ENCODE results near the gene MRPL55.

Gene MRPL55

DNA sequence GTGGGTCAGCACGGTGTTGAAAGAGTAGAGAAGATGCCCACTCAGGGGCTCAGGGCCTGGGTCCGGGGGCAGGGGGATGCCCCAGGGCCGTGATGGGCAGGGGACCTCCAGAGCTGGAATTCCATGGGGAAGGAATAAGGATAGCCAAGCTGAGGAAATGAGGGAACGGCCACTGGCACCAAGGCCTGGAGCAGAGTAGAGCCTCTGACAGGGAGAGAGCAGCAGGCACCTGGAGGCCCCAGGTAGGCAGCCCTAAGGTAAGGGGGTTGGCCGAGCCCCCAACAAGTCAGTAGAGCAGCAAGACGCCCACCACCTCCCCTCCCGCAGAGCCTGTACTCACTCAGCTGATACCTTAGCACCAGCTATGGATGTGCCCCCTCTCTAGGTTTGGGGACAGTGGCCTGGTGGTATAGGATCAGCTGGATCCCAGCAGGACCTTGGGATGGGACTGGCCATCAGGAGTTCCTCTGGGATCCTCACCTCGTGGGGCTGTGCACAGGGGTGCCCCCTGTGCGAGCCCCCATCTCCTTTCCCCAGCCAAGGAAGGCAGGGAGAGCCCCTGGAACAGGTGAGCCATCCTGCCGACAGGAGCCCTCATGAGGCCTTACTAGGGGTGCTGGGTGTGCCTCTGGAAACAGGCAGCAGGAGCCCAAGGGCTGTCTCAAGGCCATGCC is 47.6 kb downstream of the MRPL55 start:
- DNase-seq (ENCODE audit: low read depth in 1 of 2, low spot score in 1 of 2), result no peak
- H3K27me3 ChIP-seq (ENCODE audit: insufficient read depth, poor library complexity, severe bottlenecking), result peaks cover 37% of the 10 kb centered on the region
- H3K27ac ChIP-seq (replicated peaks), result no peak overlapping the region
- no peak overlapping the region for H3K4me3 ChIP-seq (replicated peaks; ENCODE audit: insufficient read depth, low read length)
- TF ChIP-seq, protein P1, sequence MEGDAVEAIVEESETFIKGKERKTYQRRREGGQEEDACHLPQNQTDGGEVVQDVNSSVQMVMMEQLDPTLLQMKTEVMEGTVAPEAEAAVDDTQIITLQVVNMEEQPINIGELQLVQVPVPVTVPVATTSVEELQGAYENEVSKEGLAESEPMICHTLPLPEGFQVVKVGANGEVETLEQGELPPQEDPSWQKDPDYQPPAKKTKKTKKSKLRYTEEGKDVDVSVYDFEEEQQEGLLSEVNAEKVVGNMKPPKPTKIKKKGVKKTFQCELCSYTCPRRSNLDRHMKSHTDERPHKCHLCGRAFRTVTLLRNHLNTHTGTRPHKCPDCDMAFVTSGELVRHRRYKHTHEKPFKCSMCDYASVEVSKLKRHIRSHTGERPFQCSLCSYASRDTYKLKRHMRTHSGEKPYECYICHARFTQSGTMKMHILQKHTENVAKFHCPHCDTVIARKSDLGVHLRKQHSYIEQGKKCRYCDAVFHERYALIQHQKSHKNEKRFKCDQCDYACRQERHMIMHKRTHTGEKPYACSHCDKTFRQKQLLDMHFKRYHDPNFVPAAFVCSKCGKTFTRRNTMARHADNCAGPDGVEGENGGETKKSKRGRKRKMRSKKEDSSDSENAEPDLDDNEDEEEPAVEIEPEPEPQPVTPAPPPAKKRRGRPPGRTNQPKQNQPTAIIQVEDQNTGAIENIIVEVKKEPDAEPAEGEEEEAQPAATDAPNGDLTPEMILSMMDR (IDR thresholded peaks at IDR 0.05; ENCODE audit: insufficient read depth, low read length), result no peak
- no peak for TF ChIP-seq REST (IDR thresholded peaks at IDR 0.05; ENCODE audit: insufficient replicate concordance, low read depth)
- no peak for TF ChIP-seq POLR2AphosphoS5 (IDR thresholded peaks at IDR 0.05; ENCODE audit: low read depth)
- no peak for TF ChIP-seq SPI1 (IDR thresholded peaks at IDR 0.05; ENCODE audit: borderline replicate concordance, low read depth)
- no peak for TF ChIP-seq GABPA (IDR thresholded peaks at IDR 0.05; ENCODE audit: low read depth)

DNA sequence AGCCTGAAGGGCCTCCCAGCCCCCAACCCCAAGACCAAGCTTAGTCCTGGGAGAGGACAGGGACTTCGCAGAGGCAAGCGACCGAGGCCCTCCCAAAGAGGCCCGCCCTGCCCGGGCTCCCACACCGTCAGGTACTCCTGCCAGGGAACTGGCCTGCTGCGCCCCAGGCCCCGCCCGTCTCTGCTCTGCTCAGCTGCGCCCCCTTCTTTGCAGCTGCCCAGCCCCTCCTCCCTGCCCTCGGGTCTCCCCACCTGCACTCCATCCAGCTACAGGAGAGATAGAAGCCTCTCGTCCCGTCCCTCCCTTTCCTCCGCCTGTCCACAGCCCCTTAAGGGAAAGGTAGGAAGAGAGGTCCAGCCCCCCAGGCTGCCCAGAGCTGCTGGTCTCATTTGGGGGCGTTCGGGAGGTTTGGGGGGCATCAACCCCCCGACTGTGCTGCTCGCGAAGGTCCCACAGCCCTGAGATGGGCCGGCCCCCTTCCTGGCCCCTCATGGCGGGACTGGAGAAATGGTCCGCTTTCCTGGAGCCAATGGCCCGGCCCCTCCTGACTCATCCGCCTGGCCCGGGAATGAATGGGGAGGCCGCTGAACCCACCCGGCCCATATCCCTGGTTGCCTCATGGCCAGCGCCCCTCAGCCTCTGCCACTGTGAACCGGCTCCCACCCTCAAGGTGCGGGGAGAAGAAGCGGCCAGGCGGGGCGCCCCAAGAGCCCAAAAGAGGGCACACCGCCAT is 48.5 kb downstream of the MRPL55 start:
- no peak overlapping the region for H3K27ac ChIP-seq (replicated peaks)
- TF ChIP-seq SPI1 (IDR thresholded peaks at IDR 0.05; ENCODE audit: borderline replicate concordance, low read depth) (no peak), GABPA (IDR thresholded peaks at IDR 0.05; ENCODE audit: low read depth) (no peak), REST (IDR thresholded peaks at IDR 0.05; ENCODE audit: insufficient replicate concordance, low read depth) (no peak)
- TF ChIP-seq, protein P1 (IDR thresholded peaks at IDR 0.05; ENCODE audit: insufficient read depth, low read length), result no peak
- H3K4me3 ChIP-seq (replicated peaks; ENCODE audit: insufficient read depth, low read length), result no peak overlapping the region
- no peak for DNase-seq (ENCODE audit: low read depth in 1 of 2, low spot score in 1 of 2)
- H3K27me3 ChIP-seq (ENCODE audit: insufficient read depth, poor library complexity, severe bottlenecking), result peaks cover 45% of the 10 kb centered on the region

GRCh38 chr1:228059634-228060457 is 49.3 kb downstream of the MRPL55 start:
- no peak overlapping the region for H3K4me3 ChIP-seq (replicated peaks; ENCODE audit: insufficient read depth, low read length)
- no peak overlapping the region for H3K27ac ChIP-seq (replicated peaks)
- no peak for DNase-seq (ENCODE audit: low read depth in 1 of 2, low spot score in 1 of 2)
- TF ChIP-seq SPI1 (IDR thresholded peaks at IDR 0.05; ENCODE audit: borderline replicate concordance, low read depth), result no peak
- TF ChIP-seq, protein P1 (IDR thresholded peaks at IDR 0.05; ENCODE audit: insufficient read depth, low read length), result no peak
- TF ChIP-seq GABPA (IDR thresholded peaks at IDR 0.05; ENCODE audit: low read depth), result no peak
- no peak for TF ChIP-seq POLR2AphosphoS5 (IDR thresholded peaks at IDR 0.05; ENCODE audit: low read depth)
- no peak for TF ChIP-seq REST (IDR thresholded peaks at IDR 0.05; ENCODE audit: insufficient replicate concordance, low read depth)
- peaks cover 46% of the 10 kb centered on the region for H3K27me3 ChIP-seq (ENCODE audit: insufficient read depth, poor library complexity, severe bottlenecking)
